ENCODE data around the gene TRAF3.
A peak's percentile ranks its signal among the peaks of the same experiment; 100 is the strongest.
"Not testable (repeated sequence)": the region's sequence is repeated elsewhere in the genome, so short reads cannot be mapped to it uniquely, and the experiment has no call there.

TRAF3 gene

DNA sequence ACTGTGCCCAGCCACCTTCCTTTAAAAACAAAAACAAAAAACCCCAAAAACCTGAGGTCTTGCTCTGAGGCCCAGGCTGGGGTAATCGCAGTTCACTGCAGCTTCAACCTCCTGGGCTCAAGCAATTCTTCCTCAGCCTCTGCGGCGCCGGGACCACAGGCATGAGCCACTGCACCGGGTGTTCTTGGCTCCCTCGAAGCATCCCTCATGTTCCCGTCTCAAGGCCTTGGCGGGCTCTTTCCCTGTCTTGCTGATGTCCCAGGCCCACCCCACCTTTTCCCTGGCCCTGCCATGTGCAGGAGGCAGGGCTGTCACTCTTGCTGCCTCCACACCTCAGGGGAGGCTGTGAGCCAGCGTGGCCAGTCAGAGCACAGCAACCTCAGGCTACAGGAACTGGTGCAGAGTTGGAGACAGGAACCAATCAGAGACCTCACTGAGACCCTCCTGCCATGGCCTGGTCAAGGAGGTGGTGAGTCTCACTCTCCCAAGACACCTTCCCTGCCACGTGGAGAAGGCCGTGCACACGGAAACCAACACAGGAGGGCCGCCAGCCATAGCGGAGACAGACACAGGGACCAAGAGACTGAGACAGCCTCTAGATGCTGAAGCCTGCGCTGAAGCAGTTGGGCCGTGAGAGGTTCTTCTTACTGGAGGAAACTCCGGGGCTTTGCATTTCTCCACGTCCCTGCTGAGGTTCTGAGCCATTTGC is 139.3 kb downstream of the TRAF3 start:
- DNase-seq (ENCODE audit: insufficient read length, low spot score) (no peak), FAIRE-seq (peak; percentile 49)

DNA sequence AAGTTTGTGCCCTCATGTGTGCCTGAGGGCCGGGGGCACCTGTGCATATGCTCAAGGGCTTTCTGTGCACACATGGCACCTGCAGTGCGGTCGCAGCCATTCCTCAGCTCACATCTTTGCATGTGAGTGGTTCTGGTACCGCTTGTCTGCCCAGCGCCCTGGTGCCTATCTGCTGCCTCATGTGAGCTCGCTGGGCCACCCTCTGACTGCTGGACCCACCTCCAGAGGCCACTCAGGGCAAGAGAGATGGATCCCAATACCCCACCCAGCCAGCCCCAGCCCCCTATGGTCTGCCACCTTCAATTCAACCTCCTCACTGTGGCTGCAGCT is 139.8 kb downstream of the TRAF3 start:
- FAIRE-seq (no peak), DNase-seq (ENCODE audit: insufficient read length, low spot score) (no peak)

DNA sequence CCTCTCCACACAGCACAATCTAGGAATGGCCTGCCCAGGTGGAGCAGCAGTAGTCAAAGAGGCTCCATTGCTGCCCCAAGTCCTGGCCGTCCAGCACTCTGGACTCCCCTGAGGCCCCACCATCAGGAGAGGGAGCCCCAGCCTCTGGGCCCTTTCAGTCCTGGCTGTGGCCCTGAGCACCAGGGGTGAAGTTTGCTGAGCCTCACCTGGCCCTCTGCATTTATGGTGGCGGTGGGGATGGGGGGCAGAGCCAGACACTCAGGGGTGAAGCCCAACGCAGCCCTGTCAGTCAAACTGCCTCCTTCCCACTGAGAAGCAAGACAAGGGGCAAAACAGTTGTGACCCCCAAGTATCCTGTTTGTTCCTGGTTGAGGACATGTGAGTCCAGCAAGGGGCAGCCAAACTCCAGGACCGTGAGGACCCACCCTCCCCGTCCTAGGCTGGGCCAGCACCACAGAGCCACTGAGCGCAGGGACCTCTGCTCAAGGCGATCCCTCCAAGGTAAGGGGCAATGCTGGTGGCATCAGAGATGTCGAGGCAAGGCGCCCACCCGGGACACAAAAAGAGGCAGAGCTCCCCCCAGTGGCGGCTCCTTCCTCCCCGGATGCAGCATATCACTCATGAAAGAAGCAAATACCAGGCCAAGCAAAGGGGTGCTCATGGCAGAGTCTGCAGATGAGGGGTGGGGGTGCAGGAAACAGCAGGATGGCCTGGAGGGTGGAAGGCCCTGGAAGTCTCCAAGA is 140.4 kb downstream of the TRAF3 start:
- no peak for DNase-seq (ENCODE audit: insufficient read length, low spot score)
- FAIRE-seq: peak; percentile 74

DNA sequence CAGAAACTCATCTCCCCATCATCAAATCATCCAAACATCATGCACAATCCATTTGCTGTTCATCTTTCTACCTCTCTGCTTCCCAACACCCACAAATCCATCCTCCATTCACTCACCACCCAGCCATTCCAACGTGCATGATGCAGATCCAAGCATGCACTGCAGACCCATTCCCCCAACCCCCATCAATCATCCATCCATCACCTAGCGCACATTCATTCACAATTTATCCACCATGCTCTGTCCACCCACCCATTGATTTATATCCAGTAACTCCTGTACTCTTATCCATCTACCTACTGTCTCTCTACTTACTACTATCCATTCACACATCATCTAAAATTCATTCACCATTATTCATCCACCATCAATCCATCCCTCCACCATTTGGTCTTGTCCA is 141.2 kb downstream of the TRAF3 start:
- FAIRE-seq (no peak), DNase-seq (ENCODE audit: insufficient read length, low spot score) (no peak)

DNA sequence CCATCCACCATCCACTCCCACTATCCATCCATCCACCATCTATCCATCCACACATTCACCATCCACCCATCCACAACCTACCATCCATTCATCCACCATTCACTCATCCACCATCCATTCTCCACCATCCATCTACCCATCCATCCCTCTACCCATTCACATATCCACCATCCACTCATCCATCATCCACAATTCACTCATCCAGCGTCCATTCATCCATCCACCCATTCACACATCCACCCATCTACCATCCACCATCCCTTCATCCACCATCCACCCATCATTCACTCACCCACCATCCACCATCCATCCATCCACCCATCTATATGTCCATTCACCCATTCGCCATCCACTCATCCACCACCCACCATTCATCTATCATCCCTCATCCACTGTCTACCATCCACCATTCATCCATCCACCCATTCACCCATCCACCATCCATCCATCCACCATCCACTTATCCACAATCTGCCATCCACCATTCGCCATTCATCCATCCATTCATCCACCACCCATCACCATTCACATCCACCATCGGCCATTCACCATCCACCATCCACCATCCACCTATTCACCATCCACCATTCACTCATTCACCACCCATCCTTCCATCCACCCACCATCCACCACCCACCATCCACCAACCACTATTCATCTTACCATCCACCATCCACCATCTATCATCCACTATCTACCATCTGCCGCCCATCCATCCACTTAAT is 143.2 kb downstream of the TRAF3 start:
- DNase-seq (ENCODE audit: insufficient read length, low spot score) (no peak), FAIRE-seq (no peak)

DNA sequence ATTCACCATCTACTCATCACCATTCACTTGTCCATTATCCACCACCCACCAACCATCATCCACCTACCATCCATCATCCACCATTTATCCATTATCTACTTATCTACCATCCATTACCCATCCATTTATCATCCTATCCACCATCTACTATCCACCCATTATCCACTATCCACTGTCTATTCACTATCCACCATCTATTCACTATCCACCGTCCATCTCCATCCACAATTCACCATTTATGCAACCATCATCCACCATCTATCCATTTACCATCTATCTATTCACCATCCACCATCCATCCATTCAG is 143.7 kb downstream of the TRAF3 start:
- no peak for FAIRE-seq
- no peak for DNase-seq (ENCODE audit: insufficient read length, low spot score)

DNA sequence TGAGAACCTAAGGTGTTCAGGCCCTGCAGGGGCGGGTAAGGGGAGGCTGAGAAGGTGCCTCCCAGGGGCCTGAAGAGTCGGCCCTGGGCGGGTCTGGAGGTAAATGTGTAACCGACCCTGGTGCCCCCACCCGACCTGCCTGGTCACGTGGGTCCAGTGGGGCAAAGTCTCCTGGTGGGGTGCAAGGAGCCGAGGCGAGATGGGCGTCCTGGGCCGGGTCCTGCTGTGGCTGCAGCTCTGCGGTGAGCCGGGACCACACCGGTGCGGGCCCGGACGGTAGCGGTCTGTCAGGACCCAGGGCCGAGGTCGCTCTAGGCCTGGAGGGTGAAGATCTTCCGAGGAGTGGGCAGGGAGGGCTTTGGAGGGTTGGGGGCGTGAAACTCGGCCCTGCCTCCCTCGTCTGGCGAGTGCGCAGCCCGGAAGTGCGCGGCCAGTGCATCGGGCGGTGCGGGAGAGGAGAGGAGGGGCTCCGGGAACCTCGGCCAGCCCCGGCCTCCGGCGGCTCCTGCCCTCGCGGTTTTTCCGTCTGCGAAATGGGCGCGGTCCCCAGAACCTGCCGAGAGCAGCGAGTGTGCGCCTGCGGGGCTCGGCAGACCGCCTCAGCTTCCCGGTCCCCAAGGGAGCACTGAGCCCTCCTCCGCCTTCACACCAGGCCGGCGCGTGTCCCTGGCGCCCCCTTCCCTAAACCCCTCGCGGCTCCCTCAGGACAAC is 145.4 kb downstream of the TRAF3 start, which contains the start of gene AMN:
TSS of gene AMN (plus strand) at position 174 of the 711 bp plus-strand sequence. CDS start at position 200, 26 bp downstream.
- FAIRE-seq: peak; percentile 33
- DNase-seq (ENCODE audit: insufficient read length, low spot score): no peak

DNA sequence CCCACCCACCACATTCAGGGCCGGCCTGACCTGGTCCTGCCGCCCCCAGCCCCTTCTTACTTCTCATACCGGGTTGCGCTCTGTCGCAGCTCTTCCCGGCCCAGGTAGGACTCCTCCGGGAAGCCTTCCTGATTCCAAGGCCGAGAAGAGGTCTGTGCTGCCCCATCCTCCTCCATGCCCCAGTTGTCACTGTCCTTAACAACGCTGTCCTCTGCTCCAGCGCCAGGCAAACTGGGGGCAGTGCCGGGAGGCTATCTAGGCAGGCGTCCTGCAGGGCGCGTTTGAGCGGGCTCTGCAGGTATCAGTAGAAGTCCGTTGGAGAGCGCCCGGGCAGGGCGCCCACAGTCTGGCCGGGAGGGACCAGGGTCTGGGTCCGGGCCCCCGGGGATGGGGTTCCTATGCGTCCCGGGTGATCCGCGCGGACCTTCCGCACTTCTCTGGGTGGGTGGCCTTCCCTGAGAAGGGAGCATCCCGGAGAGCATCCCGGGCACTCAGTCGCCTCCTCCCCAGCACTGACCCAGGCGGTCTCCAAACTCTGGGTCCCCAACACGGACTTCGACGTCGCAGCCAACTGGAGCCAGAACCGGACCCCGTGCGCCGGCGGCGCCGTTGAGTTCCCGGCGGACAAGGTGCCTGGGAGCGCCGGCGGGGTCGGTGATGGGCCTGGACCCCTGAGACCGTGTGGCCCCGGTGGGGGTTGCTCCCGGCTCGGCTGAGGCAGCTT is 146.1 kb downstream of the TRAF3 start:
- no peak for DNase-seq (ENCODE audit: insufficient read length, low spot score)
- no peak for FAIRE-seq

DNA sequence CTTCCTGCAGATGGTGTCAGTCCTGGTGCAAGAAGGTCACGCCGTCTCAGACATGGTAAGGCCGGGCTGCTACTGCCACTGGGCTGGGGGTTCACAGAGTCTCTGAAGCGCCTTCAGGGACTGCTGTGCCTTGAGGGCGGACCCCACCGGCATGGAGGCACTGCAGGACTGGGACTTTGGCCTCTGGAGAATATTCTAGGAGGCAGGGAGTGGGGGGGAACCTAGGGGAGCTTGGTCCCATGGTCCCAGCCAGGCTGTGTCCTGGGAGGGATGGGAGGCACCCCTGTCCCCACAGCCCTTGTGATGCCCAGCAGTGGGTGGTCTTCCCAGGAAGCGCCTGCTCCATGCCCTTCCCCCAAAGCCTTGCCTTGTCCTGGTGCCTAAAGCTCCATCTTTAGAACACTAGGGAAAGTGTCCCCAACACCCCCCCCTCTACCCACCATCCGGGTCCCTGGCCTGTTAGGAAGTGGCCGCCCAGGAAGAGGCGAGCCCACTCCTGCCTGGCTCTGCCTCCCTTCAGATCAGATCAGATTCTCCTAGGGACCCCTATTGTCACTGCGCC is 146.8 kb downstream of the TRAF3 start:
- no peak for FAIRE-seq
- no peak for DNase-seq (ENCODE audit: insufficient read length, low spot score)

DNA sequence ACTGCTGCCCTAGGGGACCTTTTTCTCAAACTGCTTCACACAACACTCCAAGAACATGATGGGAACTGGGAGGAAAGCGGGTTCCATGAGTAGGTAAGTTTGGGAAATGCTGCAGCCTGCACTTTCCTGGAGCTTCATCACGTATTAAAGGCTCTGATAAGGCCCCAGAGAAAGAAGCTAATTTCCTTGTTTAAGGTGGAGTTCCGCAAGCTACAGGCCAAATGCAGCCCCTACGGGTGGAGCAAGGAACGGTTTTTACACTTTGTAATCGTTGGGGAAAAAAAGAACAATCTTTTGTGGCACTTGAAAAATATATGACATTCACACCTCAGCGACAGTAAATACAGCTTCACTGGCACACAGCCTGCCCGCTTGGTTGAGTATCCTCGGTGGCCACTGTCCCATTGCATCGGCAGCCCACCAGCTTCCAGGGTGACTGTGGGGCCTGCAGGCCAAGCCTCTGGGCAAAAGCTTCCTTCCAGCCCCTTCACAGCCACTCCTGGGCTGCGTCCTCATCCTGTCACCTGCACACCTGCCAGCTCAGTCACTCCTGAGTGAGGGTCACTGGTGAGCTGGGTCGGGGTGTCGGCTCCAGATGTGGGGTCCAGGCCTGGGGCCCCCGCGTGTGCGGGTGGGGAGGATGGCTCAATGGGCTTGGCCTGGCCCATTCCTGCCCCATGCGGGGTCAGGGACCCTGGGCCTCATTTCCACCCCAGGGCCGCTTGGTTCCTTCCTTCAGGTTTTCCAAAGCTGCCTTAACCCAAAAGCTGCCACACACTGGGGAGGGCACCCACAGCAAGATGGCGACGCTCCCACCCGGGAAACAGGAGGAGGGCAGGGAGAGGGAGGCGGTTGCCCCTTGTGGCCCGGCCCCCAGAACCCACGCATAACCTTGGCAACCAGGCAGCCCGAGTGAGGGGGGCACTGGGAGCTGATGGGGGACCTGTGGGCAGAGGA is 147.7 kb downstream of the TRAF3 start:
- FAIRE-seq (no peak), DNase-seq (ENCODE audit: insufficient read length, low spot score) (no peak)

DNA sequence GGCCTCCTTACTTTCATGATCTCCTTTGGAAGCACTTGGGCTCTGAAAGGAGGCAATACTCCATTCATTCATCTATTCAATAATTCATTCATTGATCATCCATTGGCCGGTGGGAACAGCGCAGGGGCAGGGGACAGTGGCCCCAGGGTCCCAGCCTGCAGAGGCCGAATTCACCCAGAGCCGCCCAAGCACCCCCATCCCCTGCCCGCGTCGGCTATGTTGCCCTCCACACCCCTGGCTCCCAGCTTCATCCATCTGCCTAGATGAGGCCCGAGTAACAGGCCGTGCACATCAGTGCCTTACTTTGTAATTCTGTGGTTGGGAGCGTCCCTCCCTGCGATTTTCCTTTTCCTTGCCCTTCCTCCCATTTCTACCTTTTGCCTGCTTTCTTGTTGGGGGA is 148.4 kb downstream of the TRAF3 start:
- FAIRE-seq: no peak
- DNase-seq (ENCODE audit: insufficient read length, low spot score): no peak

DNA sequence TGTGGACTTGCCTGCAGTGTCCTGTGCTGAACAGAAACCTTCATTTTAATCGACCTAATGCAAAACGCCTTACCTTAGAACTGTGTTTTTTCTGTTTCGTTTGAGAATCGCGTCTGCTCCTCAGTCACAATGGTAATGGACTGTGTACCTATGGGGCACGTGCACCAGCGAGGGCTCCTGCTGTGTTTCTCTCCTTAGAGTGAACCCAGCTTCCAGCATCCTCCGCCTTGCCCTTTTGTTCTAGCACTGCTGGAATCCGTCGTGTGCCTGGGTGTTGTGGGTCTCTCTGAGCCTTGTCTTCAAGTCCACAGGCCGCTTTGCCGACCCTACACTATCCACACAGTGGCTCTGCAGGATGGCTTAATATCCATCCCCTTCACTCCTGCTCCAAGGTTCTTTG is 148.9 kb downstream of the TRAF3 start:
- DNase-seq (ENCODE audit: insufficient read length, low spot score): no peak
- no peak for FAIRE-seq

DNA sequence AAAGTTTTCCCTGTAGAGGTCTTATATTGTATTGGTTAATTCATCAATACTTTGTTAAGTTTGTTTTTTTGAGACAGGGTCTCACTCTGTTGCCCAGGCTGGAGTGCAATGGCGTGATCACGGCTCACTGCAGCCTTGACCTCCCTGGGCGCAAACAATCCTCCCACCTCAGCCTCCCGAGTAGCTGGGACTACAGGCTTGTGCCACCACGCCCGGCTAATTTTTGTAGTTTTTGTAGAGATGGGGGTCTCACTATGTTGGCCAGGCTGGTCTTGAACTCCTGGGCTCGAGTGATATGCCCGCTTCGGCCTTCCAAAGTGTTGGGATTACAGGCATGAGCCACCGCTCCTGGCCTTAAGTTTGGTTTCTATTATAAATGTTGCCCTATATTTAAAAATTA is 149.6 kb downstream of the TRAF3 start:
- FAIRE-seq: not testable (repeated sequence)

DNA sequence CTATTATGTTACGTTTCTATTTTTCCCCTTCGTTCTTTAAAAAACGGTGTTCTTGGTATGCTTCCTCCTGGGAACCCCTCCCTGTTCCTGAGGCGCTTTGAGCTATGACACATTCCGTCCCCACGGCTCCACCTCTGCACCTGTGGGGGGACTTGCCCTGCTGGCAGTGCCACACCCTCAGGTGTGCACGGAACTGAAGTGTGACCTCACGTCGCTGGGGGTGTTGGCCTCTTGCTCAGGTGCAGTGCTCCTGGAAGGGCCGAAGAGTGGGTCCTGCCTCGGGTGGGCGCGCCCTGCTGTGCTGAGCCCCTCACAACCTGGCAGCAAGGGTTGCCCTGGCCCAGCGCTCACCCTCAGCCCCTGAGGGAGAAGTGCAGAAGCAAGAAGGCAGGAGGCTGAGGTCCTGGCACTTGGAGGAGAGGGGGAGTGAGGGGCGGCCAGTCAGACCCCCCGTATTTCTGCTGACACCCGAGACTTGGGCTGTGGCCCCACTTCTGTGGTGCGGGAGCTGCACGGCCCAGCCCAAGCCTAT is 150.2 kb downstream of the TRAF3 start:
- no peak for DNase-seq (ENCODE audit: insufficient read length, low spot score)
- FAIRE-seq: no peak

More for the DNA sequence above, 149.6 kb downstream of the TRAF3 start:
- not testable (repeated sequence) for DNase-seq (ENCODE audit: insufficient read length, low spot score)

DNA sequence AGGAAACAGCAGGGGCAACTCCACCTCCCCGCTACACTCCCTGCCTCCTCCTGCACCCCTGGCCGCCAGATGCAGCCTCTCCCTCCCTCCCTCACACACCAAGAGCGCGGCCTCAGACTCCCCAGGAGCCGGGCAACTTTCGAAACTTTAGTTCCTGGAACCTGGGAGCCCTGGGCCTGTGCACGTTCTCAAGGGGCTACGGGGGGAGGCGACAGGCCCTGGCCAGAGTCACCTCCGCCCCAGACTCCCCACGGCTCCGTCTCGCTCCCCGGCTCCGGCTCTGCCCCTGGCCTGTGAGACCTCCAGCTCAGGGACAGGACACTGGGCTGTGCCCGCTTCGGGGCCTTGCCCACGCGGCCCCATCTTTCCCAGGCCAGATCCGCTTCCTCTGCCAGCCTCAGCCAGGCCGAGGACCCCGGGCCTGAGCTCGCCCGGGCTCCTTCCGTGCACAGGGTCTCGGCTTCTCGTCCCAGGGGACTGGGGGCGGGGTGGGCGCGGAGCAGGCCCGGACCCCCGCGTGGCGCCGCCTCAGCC is 150.7 kb downstream of the TRAF3 start:
- DNase-seq (ENCODE audit: insufficient read length, low spot score): no peak
- no peak for FAIRE-seq

DNA sequence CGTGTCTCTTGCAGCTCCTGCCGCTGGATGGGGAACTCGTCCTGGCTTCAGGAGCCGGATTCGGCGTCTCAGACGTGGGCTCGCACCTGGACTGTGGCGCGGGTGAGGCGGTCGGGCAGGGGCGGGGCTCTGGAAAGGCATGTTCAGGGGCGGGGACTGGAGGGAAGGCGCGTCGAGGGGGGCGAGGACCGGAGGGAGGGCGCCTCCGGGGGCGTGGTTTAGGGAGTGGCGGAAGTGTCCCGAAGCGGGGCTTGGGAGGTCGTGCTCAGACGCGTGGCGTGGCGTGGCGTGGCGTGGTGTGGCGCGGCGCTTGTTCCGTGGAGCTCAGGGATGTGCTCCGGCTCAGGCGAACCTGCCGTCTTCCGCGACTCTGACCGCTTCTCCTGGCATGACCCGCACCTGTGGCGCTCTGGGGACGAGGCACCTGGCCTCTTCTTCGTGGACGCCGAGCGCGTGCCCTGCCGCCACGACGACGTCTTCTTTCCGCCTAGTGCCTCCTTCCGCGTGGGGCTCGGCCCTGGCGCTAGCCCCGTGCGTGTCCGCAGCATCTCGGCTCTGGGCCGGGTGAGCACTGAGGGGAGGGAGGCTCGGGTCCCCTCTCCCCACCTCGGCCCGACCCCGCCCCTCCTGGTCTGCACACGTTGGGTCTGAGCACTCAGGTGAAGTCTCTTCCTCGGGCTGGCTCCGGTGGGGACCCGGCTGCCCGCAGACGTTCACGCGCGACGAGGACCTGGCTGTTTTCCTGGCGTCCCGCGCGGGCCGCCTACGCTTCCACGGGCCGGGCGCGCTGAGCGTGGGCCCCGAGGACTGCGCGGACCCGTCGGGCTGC is 151.4 kb downstream of the TRAF3 start:
- FAIRE-seq (peak; percentile 85), DNase-seq (ENCODE audit: insufficient read length, low spot score) (peak; percentile 96)

DNA sequence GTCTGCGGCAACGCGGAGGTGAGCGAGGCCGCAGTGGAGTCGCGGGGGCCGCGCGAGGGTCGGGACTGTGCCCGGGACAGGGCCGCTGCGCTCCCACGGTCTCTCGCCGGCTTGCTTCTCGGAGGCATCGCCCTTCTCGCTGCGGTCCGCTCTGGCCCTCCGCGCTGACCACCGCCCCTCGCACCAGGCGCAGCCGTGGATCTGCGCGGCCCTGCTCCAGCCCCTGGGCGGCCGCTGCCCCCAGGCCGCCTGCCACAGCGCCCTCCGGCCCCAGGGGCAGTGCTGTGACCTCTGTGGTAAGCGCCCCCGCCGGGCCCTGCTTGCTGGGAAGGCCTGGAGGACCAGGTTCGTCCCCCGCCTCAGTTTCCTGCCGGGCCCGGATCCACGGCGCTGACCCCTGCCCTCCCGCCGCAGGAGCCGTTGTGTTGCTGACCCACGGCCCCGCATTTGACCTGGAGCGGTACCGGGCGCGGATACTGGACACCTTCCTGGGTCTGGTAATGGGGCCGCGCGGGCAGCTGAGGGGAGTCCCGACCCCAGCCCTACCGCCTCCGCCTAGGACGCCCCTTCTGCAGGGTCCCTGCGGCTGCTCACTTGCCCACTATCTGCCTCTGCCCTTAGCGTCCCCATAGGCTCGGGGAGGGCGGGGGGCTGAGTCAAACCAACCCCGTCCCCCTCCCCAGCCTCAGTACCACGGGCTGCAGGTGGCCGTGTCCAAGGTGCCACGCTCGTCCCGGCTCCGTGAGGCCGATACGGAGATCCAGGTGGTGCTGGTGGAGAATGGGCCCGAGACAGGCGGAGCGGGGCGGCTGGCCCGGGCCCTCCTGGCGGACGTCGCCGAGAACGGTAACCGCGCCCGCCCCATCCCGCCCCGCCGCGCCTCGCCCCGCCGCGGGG is 152.2 kb downstream of the TRAF3 start:
- DNase-seq (ENCODE audit: insufficient read length, low spot score) (no peak), FAIRE-seq (no peak)
